ACC112 (cell line): ENCODE measurements around the gene MAP3K6.

Source experiments
- H2AFZ ChIP-seq: fragments of 200-600 bp; sonication (generic); one replicate; pipeline ENCODE4 v1.6.0; 2017; ENCODE audit warnings: antibody characterized with exemption, low read length; ENCODE audit not compliant: unreplicated experiment
- H3K27ac ChIP-seq: fragments of 200-600 bp; sonication (generic); 2 replicates; pipeline ENCODE4 v1.5.1; 2014; ENCODE audit warnings: low read depth, mild to moderate bottlenecking, antibody characterized with exemption, low read length, moderate library complexity
- H3K27me3 ChIP-seq: fragments of 200-600 bp; sonication (generic); 2 replicates; pipeline ENCODE4 v1.6.1; 2014; ENCODE audit warnings: mild to moderate bottlenecking, antibody characterized with exemption, low read length, moderate library complexity, mixed read lengths; ENCODE audit not compliant: insufficient read depth
- H3K36me3 ChIP-seq: fragments of 200-600 bp; sonication (generic); 2 replicates; pipeline ENCODE4 v1.6.1; 2016; ENCODE audit warnings: mild to moderate bottlenecking, antibody characterized with exemption, low read length, moderate library complexity, mixed read lengths; ENCODE audit not compliant: insufficient read depth
- H3K4me1 ChIP-seq: fragments of 200-600 bp; sonication (generic); one replicate; pipeline ENCODE4 v1.6.1; 2016; ENCODE audit warnings: low read length, mixed read lengths; ENCODE audit not compliant: insufficient read depth, unreplicated experiment, control insufficient read depth
- H3K4me3 ChIP-seq: fragments of 200-600 bp; sonication (generic); 2 replicates; pipeline ENCODE4 v1.5.1; 2014; ENCODE audit warnings: mild to moderate bottlenecking, low read depth, low read length
- H3K79me2 ChIP-seq: fragments of 200-600 bp; sonication (generic); one replicate; pipeline ENCODE4 v1.6.0; 2016; ENCODE audit warnings: low read length; ENCODE audit not compliant: control insufficient read depth, unreplicated experiment, insufficient read depth

Gene MAP3K6

GRCh38 chr1:27403931-27404330 is 37.2 kb upstream of the MAP3K6 start:
- Histone ChIP-seq H3K4me3 (no peak overlapping the region), H3K79me2 (no peaks in the 10 kb centered on the region), H3K27ac (0 out of 2 replicates have a peak overlapping the region, but pooled peaks have one; percentile 26), H3K36me3 (no peaks in the 10 kb centered on the region), H2AFZ (no peak overlapping the region), H3K27me3 (no peaks in the 10 kb centered on the region), H3K4me1 (peaks cover 25% of the 10 kb centered on the region)

GRCh38 chr1:27403065-27403726 is 36.4 kb upstream of the MAP3K6 start:
- Histone ChIP-seq H3K79me2 (no peaks in the 10 kb centered on the region), H2AFZ (no peak overlapping the region), H3K36me3 (no peaks in the 10 kb centered on the region), H3K27me3 (no peaks in the 10 kb centered on the region), H3K4me3 (no peak overlapping the region), H3K4me1 (peaks cover 25% of the 10 kb centered on the region), H3K27ac (peak overlapping the region; percentile 30)

- Histone ChIP-seq H2AFZ (no peak overlapping the region), H3K4me1 (peaks cover 25% of the 10 kb centered on the region), H3K36me3 (no peaks in the 10 kb centered on the region), H3K27ac (0 out of 2 replicates have a peak overlapping the region, but pooled peaks have one; percentile 30), H3K4me3 (no peak overlapping the region), H3K79me2 (no peaks in the 10 kb centered on the region), H3K27me3 (no peaks in the 10 kb centered on the region)
These were observed 35.6 kb upstream of the MAP3K6 start for GRCh38 chr1:27402349-27402754.

- H2AFZ ChIP-seq, result no peak overlapping the region
- H3K4me1 ChIP-seq, result peaks cover 25% of the 10 kb centered on the region
- no peaks in the 10 kb centered on the region for H3K79me2 ChIP-seq
- no peak overlapping the region for H3K27ac ChIP-seq
- no peaks in the 10 kb centered on the region for H3K36me3 ChIP-seq
- no peaks in the 10 kb centered on the region for H3K27me3 ChIP-seq
- H3K4me3 ChIP-seq, result no peak overlapping the region
These were observed 34.2 kb upstream of the MAP3K6 start for GRCh38 chr1:27400963-27401341.

GRCh38 chr1:27400082-27400962 is 33.6 kb upstream of the MAP3K6 start:
- peaks cover 25% of the 10 kb centered on the region for H3K4me1 ChIP-seq

GRCh38 chr1:27399251-27400025 is 32.7 kb upstream of the MAP3K6 start:
- Histone ChIP-seq H3K27ac (no peak overlapping the region), H3K27me3 (no peaks in the 10 kb centered on the region), H2AFZ (no peak overlapping the region), H3K4me1 (peaks cover 26% of the 10 kb centered on the region), H3K36me3 (no peaks in the 10 kb centered on the region), H3K4me3 (no peak overlapping the region), H3K79me2 (no peaks in the 10 kb centered on the region)

More at GRCh38 chr1:27400082-27400962, 33.6 kb upstream of the MAP3K6 start:
- Histone ChIP-seq H3K27me3 (no peaks in the 10 kb centered on the region), H3K79me2 (no peaks in the 10 kb centered on the region), H3K4me3 (no peak overlapping the region), H2AFZ (no peak overlapping the region), H3K27ac (no peak overlapping the region), H3K36me3 (no peaks in the 10 kb centered on the region)

GRCh38 chr1:27398405-27399149 is 31.8 kb upstream of the MAP3K6 start:
- H2AFZ ChIP-seq, result no peak overlapping the region
- no peaks in the 10 kb centered on the region for H3K27me3 ChIP-seq
- peaks cover 21% of the 10 kb centered on the region for H3K4me1 ChIP-seq
- no peak overlapping the region for H3K27ac ChIP-seq
- H3K36me3 ChIP-seq, result no peaks in the 10 kb centered on the region
- H3K79me2 ChIP-seq, result peaks cover 2% of the 10 kb centered on the region
- H3K4me3 ChIP-seq, result no peak overlapping the region

GRCh38 chr1:27397749-27398148 is 31.0 kb upstream of the MAP3K6 start:
- H3K36me3 ChIP-seq, result no peaks in the 10 kb centered on the region
- no peak overlapping the region for H3K4me3 ChIP-seq
- no peak overlapping the region for H3K27ac ChIP-seq
- peaks cover 10% of the 10 kb centered on the region for H3K79me2 ChIP-seq
- H2AFZ ChIP-seq, result no peak overlapping the region
- peaks cover 19% of the 10 kb centered on the region for H3K4me1 ChIP-seq
- no peaks in the 10 kb centered on the region for H3K27me3 ChIP-seq

GRCh38 chr1:27397110-27397509 is 30.3 kb upstream of the MAP3K6 start:
- Histone ChIP-seq H3K4me3 (no peak overlapping the region), H3K27me3 (no peaks in the 10 kb centered on the region), H3K36me3 (no peaks in the 10 kb centered on the region), H3K27ac (no peak overlapping the region), H3K4me1 (peaks cover 15% of the 10 kb centered on the region), H3K79me2 (peaks cover 12% of the 10 kb centered on the region), H2AFZ (no peak overlapping the region)
